Right cardiac atrium (tissue), 5 donors: ENCODE data around the gene AFF4. TPM values are rescaled to one million over a fixed set of nuclear protein-coding genes. Genes with fewer than 3 reads are reported as not detected.
A peak's percentile ranks its signal among the peaks of the same experiment; 100 is the strongest.

Source experiments
- ATAC-seq, 2 donors: fragments of 200-7000 bp; cut with Tn5 transposase; one replicate each; pipeline versions ENCODE4 v1.8.0 to v1.9.1; 2020; ENCODE audit warnings: moderate library complexity in 2 of 2, mild to moderate bottlenecking in 1 of 2
- DNase-seq, 3 donors: peaks; one replicate each; pipeline ENCODE4 v3.0.0-alpha.2; 2020
- H3K27ac ChIP-seq: one replicate; pipeline ENCODE4 v1.5.1; 2013; ENCODE audit warnings: mild to moderate bottlenecking, low read length, control low read depth, moderate library complexity
- H3K27me3 ChIP-seq: one replicate; pipeline ENCODE4 v1.6.1; 2013; ENCODE audit not compliant: control insufficient read depth, insufficient read depth
- H3K4me1 ChIP-seq: one replicate; pipeline ENCODE4 v1.6.1; 2013; ENCODE audit warnings: low read length; ENCODE audit not compliant: control insufficient read depth, insufficient read depth
- H3K4me3 ChIP-seq: one replicate; pipeline ENCODE4 v1.5.1; 2013; ENCODE audit warnings: low read length, control low read depth
- H3K9me3 ChIP-seq: one replicate; pipeline ENCODE4 v1.6.1; 2013; ENCODE audit warnings: low read length; ENCODE audit not compliant: control insufficient read depth
- WGBS: extraction: QIAGEN DNeasy Blood & Tissue Kit; methylation state at CpG from one replicate; pipeline ENCODE4 v1.1.7; 2013; 5-methylcytosine and 5-hydroxymethylcytosine counted together
- intact Hi-C, 4 donors: fragments of 100-400 bp; cut with DNase I; formaldehyde crosslinking; loops; one replicate each; pipeline versions ENCODE4 v1.11.0 to v1.14.0; 2022 to 2023
- polyA plus RNA-seq: library from polyadenylated mRNA; stranded (reverse); fragments of 200-250 nt; gene quantifications from one replicate; pipeline ENCODE4 v1.2.3, GENCODE V29; 2013
- total RNA-seq, 4 donors: library from RNA; stranded (reverse); fragmentation: NEBNext Ultra II Directional; extraction: Animal tissue kit (Norgen Biotek cat#: 25700); gene quantifications; one replicate each; pipeline ENCODE4 v1.2.1, GENCODE V29; 2021
- donor health status: healthy with polysubstance abuse.
- donor health status: DM: no; HTN: yes; CAD: no.
- donor health status: DM: no; HTN: no; CAD: no.
- donor health status: DM: no; HTN: yes; CAD: no; lungs with severe emphysema.
- donor health status: DM: yes; HTN: yes; CAD: no.

Gene AFF4
- total and polyA plus RNA-seq, 5 donors = 8.3 to 61.0 (median 39.1) TPM

DNA sequence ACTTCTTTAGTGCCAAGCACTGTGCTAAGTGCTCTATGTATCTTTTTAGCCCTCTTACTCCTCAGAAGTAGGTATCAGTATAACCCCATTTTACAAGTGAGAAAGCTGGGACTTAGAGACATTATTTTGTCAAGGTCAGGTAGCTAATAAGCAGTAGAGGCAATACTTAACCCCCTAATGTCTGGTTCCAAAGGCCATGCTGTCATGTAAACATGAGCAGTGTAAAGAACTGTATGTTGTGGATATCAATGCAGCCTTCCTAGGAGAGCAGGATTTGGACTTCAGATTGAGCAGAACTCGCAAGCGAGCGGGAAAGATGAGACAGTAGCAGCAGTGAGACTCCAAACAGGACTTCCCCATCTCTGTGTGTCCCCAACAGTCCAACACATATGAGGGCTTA lies 129.4 kb downstream of the AFF4 start:
- H3K9me3 ChIP-seq = no peaks in the 10 kb centered on the region
- H3K27me3 ChIP-seq = no peaks in the 10 kb centered on the region
- WGBS = 95% methylated on average over 3 of the region's 3 CpGs
- DNase-seq = no peak
- intact Hi-C loops = loop anchor here in 1 of 4 donors (5.0 kb wide), 1 partner anchor 48 kb away; no protein-coding TSS in a partner anchor
- no peak for ATAC-seq
- no peaks in the 10 kb centered on the region for H3K4me1 ChIP-seq
- no peak overlapping the region for H3K4me3 ChIP-seq
- H3K27ac ChIP-seq = no peak overlapping the region

DNA sequence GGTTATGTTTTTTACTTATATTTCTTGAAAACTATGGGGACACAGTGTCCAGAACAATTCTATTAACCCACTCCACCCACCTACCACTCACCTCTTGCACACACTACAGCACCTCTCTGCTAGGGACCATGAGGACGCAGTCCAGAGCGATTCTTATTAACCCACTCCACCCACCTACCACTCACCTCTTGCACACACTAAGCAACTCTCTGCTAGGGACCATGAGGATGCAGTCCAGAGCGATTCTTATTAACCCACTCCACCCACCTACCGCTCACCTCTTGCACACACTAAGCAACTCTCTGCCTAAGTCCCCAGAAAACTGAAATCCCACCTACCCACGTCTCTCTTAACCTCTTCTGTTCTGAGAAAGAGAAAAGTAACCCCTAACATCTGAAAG lies 130.8 kb downstream of the AFF4 start:
- 88% methylated on average over 5 of the region's 5 CpGs for WGBS
- H3K9me3 ChIP-seq = no peaks in the 10 kb centered on the region
- no peak overlapping the region for H3K4me3 ChIP-seq
- H3K4me1 ChIP-seq = no peaks in the 10 kb centered on the region
- DNase-seq = no peak
- intact Hi-C loops = loop anchor here in 1 of 4 donors (5.0 kb wide), 1 partner anchor 50 kb away; no protein-coding TSS in a partner anchor
- no peak for ATAC-seq
- no peak overlapping the region for H3K27ac ChIP-seq
- no peaks in the 10 kb centered on the region for H3K27me3 ChIP-seq

DNA sequence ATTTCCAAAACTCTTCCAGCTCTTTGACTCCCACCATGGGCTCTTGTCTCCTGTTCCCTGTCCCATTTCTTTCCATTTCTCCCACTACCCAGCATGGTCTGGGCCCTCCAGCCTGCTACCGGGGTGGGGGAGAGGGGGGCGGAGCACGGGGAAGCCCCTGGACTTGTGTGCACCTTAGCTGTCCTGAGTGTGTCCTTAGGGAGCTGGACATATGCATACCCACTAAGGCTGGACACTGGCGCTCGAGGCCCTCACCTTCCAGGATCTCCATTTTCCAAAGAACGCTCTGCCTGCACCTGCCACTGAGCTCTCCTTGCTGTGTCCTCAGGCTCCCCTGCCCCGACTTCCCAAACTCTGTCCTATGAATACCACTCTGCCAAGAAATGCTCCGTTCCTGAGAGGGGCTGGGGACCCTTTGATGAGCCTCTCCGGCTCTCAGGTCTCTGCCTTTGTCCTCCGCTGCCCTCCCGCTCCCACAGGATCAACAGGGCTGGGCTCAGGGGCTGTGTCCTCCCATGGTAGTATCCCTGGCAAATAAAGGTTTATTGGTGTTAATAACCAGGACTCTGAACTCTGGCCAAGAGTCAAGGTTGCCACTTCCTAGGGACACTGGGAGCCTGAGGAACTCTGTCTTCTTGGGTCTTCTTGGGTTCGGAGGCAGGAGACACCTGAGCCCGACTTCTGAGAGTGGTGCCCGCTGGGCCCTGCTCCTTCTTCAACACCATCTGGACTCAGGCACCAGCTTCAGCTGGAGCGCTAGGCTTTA lies 132.2 kb downstream of the AFF4 start:
- Histone ChIP-seq H3K27me3 (no peaks in the 10 kb centered on the region), H3K4me1 (no peaks in the 10 kb centered on the region), H3K27ac (no peak overlapping the region), H3K9me3 (no peaks in the 10 kb centered on the region), H3K4me3 (peak overlapping the region; percentile 49)
- intact Hi-C loops = loop anchor here in 1 of 4 donors (5.0 kb wide), 1 partner anchor 51 kb away; no protein-coding TSS in a partner anchor
- DNase-seq (no peak), ATAC-seq (no peak)
- WGBS = 82% methylated on average over 15 of the region's 15 CpGs

DNA sequence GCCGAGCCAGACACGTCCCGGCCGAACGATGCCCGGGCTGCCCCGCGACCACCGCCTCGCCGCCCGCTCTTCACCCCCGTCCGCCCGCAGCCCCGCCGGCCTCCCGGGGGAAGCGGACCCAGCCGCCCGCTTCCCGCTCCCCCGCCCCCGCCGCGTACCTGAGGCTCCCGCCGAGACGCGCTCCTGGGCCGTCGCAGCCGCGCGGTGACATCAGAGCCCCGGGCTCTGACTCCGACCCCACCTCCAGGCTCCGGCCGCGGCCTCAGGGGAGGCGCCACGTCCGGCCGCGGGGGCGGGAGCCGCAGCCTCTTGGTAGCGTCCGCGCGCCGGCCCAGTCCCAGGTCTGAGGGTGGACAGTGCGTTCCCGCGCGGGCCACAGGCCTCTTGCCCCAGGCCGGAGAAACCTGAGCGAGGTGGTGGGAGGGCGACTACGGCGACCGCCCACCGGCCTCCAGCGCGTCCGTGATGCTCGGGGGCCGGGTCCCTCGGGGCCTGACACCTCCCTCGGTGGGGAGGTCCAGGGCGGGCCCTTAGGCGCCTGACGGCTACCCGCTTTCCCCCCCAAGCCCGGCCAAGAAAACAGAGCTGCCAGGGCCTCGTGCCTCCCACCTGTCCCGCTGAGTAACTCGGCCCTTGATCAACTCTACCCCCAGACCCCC lies 132.9 kb downstream of the AFF4 start, which contains the start of gene SHROOM1:
SHROOM1 (minus strand) TSS at position 212 of the 659 bp plus-strand sequence. CDS start 4,507 bp downstream, outside the sequence.
- Histone ChIP-seq H3K27ac (peak within 1 kb of the TSS; percentile 5), H3K27me3 (no peaks in the 10 kb centered on the region), H3K9me3 (no peaks in the 10 kb centered on the region), H3K4me1 (no peaks in the 10 kb centered on the region), H3K4me3 (peak within 1 kb of the TSS; percentile 49)
- intact Hi-C loops = loop anchor here in 1 of 4 donors (5.0 kb wide), 1 partner anchor 52 kb away; no protein-coding TSS in a partner anchor
- WGBS = 6% methylated on average over 78 of the region's 78 CpGs
- peak; percentile 78 to 81 for ATAC-seq
- DNase-seq = peak; percentile 74 to 88 (median 85)

DNA sequence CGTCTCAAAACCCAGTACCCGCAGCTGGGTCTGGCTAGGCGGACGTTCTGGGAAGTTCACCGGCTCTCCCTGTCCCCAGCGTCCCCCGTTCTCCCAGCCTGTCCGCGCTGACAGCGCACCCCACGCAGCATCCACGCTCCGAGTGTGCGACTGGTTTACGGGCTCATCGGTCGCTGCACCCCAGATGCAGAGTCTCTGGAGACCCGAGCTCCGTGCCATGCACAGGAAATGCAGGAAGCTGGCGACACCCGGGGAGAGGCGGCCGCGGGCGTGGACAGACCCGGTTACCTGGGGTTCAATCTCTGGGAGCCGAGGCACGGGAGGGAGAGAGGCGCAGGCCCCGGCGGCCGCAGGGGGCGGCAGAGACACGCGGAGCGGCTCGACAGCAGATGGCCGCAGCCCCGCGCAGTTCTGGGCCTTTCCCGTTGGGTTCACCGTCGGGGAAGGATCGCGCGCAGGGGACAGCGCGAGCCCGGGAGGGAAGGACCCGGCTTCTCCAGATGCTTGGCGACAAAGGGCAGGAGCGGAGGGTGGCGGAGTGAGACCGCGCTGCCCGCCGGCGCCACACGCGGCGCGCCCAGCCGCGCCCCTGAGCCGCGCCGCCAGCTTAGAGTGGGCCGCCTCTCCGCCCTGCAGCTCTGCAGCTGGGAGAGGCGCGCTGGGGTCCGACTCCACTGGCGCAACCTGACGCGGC lies 133.5 kb downstream of the AFF4 start:
- 3% methylated on average over 75 of the region's 75 CpGs for WGBS
- peak overlapping the region; percentile 49 for H3K4me3 ChIP-seq
- no peaks in the 10 kb centered on the region for H3K4me1 ChIP-seq
- intact Hi-C loops = loop anchor here in 2 of 4 donors (5.0 to 10.0 kb wide), 3 partner anchors 52 to 445 kb away; no protein-coding TSS in a partner anchor
- H3K27ac ChIP-seq = peak overlapping the region; percentile 5
- ATAC-seq (peak; percentile 89 to 90), DNase-seq (peak; percentile 81 to 92 (median 91))
- H3K27me3 ChIP-seq = no peaks in the 10 kb centered on the region
- H3K9me3 ChIP-seq = no peaks in the 10 kb centered on the region

DNA sequence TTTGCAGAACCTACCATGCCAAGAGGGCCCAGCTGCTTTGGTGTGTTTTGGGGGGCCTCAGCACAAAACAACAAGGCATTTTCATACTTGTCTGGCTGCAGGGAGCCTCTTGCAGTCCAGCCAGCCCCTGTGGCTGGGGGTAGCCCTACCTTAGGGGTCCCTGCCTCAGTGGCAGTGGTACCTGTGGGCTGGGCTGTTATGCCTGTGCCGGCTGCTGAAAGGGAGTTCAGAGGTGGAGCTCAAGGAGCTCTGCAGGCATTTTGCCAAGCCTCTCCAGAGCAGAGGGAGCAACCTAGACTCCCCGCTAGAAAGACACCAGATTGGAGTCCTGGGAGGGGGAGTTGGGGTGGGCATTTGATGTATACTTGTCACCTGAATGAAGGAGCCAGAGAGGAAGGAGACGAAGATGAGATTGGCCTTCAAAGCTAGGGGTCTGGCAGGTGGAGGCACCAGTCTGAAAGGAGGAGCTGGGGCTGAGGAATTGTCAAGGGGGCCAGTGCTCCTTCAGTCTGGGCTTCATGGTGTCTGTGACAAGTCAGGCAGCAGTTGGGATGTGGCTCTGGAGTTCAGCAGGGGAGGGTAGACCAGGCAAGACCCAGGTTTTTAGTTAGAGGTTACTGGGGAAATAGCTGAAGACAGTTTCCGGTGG lies 134.5 kb downstream of the AFF4 start:
- Histone ChIP-seq H3K4me1 (no peaks in the 10 kb centered on the region), H3K27ac (no peak overlapping the region), H3K4me3 (no peak overlapping the region), H3K27me3 (no peaks in the 10 kb centered on the region), H3K9me3 (no peaks in the 10 kb centered on the region)
- ATAC-seq (no peak), DNase-seq (no peak)
- intact Hi-C loops = loop anchor here in 2 of 4 donors (10.0 kb wide), 2 partner anchors 304 to 444 kb away; no protein-coding TSS in a partner anchor
- WGBS = 72% methylated on average over 4 of the region's 4 CpGs

DNA sequence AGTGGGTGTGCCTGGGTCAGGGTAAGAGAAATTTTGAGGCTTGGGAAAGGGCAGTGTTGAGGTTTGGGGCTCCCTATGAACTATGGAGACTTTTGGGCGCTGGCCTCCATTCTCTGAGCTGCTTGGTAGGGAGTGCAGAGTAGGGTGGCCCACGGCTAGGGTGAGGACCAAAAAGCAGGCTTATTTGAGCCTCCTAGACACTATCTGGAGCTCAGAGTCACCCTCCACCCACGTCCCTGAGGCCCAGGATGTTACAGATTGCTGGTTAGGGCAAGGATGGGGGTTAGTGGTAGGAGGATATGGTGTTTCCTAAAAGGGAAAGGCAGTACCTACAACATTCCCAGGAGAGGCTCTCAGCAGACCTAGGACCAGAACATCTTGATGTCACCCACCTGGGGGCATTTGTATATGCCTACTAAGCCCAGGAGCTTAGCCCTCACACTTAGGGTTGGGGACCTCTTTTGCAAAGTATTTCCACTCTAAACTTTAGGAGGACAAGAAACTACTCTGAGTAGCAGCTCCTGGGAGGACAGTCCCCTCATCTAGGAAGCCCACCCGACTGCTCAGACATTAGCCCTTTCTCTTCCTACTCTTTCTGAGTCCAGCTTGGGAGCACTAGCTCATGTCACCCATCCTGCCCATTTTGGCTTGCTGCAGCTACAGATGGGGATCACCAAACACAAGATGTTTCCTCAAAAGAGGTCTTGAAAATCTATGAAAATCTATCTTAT lies 135.3 kb downstream of the AFF4 start:
- H3K4me3 ChIP-seq = no peak overlapping the region
- no peaks in the 10 kb centered on the region for H3K27me3 ChIP-seq
- no peak for DNase-seq
- no peaks in the 10 kb centered on the region for H3K9me3 ChIP-seq
- H3K4me1 ChIP-seq = no peaks in the 10 kb centered on the region
- H3K27ac ChIP-seq = no peak overlapping the region
- intact Hi-C loops = loop anchor here in 2 of 4 donors (10.0 kb wide), 2 partner anchors 303 to 443 kb away; no protein-coding TSS in a partner anchor
- no peak for ATAC-seq
- WGBS = 96% methylated on average over 4 of the region's 4 CpGs

DNA sequence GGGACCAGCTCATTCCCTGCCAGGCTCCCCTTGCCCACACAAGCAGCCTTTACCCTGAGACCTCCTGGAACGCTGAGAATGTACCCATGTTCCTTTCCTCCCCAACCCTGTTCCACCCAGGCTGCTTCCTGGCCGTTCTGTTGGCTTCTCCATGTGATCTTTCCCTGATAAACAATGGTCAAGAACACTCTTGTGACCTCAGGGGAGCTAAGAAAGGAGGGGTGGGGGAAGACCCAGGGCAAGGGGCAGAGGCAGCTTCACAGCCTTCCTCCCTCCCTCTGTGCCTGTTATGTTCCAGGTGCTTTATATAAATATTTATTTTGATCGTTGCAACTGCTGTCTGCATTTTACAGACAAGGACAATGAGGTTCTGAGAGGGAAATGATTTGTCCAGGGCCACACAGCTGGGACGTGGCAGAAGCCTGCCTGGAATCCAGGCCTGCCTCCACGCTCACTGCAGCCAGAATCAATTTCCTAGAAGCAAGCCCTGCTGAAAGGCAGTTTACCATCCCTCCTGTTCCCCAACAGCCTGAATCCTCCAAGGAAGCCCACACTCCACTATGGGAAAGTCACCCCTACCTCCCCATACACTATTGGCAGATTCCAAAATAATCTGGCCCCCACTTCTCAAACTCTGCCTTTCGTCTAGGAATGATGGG lies 136.9 kb downstream of the AFF4 start:
- WGBS = 72% methylated on average over 6 of the region's 6 CpGs
- Histone ChIP-seq H3K27me3 (no peaks in the 10 kb centered on the region), H3K4me3 (no peak overlapping the region), H3K9me3 (no peaks in the 10 kb centered on the region), H3K27ac (no peak overlapping the region), H3K4me1 (no peaks in the 10 kb centered on the region)
- intact Hi-C loops = loop anchor here in 2 of 4 donors (10.0 kb wide), 2 partner anchors 302 to 442 kb away; no protein-coding TSS in a partner anchor
- no peak for DNase-seq
- ATAC-seq = no peak

DNA sequence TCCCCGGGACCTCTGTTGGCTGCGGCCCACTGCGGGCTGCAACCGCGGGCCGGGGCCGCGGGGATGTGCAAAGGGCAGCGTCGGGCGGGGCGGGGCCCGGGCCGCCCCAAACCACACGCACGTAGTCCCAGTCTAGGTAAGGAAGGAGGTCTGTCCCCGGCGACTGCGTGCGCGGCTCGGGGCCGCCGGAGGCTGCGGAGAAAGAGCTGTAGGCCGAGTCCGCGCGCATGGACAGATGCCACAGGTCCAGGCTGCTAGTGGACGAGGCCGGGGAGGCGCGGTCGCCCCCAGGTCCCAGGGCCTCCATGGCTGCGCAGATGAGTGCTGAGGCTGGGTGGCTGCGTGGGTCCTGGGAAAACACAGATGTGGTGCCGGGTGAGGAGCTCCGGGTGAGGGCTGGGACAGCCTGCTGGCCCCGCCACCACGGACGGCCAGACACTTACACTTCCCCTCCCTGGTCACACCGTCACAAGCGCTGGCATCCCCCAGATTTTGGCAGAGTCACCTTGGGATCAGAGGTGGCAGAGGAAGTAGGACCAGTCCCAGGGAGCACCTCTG lies 137.5 kb downstream of the AFF4 start:
- H3K27ac ChIP-seq = no peak overlapping the region
- intact Hi-C loops = loop anchor here in 2 of 4 donors (10.0 kb wide), 2 partner anchors 301 to 441 kb away; no protein-coding TSS in a partner anchor
- peak in 2 of 3 donors; percentile 54 to 56 for DNase-seq
- no peaks in the 10 kb centered on the region for H3K27me3 ChIP-seq
- no peak for ATAC-seq
- no peaks in the 10 kb centered on the region for H3K4me1 ChIP-seq
- no peaks in the 10 kb centered on the region for H3K9me3 ChIP-seq
- 47% methylated on average over 43 of the region's 43 CpGs for WGBS
- H3K4me3 ChIP-seq = peak overlapping the region; percentile 42
